ENCODE results near the gene KLK5.
"Not testable (repeated sequence)": the region's sequence is repeated elsewhere in the genome, so short reads cannot be mapped to it uniquely, and the experiment has no call there.

Gene KLK5

GRCh38 chr19:50921426-50922316, 31.2 kb downstream of the KLK5 start:
- DNase-seq = no peak

GRCh38 chr19:50916069-50916468, 36.8 kb downstream of the KLK5 start:
- no peak for DNase-seq

GRCh38 chr19:50912727-50913716, 39.8 kb downstream of the KLK5 start:
- no peak for DNase-seq

DNA sequence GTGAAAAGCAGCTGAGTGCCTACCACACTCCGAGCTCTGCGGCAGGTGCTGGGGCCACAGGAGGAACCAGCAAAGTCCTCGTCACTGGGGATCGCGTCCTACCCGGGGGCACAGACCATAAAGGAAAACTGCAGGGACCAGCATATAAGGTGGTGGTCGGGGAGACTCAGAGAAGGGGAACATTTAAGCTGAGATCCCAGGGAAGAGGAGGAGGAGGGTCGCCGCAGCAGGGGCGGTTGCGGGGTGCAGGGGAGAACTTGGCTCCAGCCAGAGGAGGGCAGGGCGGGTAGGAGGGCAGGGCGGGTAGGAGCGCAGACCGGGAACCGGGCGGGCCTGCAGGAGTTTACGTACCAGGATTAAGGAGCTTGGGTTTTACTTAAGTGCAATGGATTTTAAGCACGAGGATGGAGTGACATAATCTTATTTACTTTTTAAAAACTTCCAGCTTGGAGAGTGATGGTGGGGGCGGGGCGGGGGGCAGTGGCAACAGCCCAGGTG, 40.7 kb downstream of the KLK5 start:
- no peak for DNase-seq

GRCh38 chr19:50911206-50912101, 41.4 kb downstream of the KLK5 start, which contains the start of gene KLK4:
KLK4 (minus strand) TSS chr19:50911395; CDS start chr19:50910738, 657 bp downstream.
- DNase-seq = no peak

DNA sequence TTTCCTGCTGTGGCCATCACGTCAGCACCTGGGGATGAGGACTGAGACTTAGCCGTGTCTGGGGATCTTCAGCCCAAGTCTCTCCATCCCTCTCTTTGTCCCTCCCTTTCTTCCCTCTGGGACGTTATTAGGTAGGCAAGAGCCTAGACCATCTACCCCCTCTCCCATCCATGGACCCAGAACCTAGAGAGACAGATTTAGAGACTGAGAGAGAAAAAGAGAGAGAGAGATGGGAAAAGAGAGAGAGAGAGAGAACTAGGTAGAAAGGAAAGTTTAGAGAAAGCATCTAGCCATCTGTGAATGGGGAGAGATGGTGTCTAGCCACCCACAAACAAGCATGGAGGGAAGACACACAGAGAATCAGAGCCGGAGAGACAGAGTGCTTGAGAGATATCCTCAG, 42.1 kb downstream of the KLK5 start:
- no peak for DNase-seq

DNA sequence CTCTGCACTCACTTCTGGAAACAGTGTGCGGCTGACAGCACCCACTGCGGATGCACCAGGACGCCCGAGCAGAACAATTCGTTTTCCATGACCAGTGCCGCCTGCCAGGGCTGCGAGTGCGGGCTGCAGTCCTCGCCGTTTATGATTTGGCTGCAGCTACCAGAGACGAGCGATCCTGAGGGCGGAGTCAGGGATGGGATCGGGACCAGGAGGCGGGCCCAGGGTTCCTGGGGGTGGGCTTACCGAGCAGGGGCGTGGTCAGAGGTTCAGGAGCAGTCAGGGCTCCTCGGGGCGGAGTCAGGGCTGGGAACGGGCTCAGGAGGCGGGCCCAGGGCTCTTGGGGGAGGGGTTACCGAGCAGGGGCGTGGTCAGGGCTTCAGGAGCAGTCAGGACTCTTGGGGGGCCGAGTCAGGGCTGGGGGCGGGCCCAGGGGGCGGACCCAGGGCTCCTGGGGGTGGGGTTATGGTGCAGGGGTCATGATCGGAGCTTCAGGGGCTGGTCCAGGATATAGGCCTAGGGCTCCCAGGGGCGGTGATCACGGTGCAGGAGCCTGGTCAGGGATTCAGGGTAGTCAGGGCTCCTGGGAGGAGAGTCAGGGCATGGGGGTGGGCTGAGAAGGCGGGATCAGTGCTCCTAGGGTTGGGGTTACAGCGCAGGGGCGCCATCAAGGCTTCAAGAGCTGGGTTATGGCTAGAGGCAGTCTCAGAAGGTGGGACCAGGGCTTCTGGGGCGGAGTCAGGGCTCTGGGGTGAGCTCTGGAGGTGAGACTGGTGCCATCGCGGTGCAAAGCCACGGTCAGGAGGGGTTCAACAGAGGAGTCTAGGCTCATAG, 43.4 kb downstream of the KLK5 start:
- DNase-seq = peak; percentile 67

GRCh38 chr19:50908336-50908735, 44.5 kb downstream of the KLK5 start:
- no peak for DNase-seq

GRCh38 chr19:50906217-50906616, 46.6 kb downstream of the KLK5 start:
- DNase-seq = peak; percentile 64

DNA sequence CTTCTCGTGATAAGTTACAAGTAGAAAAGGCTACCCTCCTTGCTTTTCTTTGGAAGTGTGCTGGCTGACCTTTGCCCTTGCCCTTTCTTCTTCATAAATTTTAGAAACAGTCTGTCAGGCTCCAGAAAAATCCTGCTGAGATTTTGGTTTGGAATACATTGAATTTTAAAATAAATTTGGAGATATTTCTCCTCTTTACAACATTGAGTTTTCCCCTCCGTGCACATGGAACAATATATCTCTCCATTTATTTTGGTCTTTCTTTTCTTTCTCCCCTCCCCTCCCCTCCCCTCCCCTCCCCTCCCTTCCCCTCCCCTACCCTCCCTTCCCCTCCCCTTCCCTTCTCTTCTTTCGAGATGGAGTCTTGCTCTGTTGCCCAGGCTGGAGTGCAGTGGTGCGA, 50.2 kb downstream of the KLK5 start:
- DNase-seq = no peak

DNA sequence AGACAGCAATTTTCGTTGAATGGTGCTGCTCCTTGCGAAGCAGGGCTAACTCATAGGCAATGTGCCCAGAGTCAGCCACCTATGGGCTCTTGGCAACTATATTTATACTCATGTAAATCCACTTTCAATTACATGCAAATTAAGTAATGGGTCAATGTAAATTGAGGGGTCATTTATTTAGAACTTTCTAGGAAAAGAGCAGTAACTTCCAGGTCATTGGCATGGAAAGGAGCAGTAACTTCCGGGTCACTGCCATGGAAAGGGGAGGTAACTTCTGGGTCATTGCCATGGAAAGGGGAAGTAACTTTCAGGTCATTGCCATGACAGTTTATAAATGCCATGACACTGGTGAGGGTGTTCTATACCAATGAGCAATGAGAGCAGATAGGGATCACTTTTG, 53.3 kb downstream of the KLK5 start:
- DNase-seq = peak; percentile 15

- DNase-seq = no peak
Observed at GRCh38 chr19:50898018-50898417, 54.8 kb downstream of the KLK5 start.

DNA sequence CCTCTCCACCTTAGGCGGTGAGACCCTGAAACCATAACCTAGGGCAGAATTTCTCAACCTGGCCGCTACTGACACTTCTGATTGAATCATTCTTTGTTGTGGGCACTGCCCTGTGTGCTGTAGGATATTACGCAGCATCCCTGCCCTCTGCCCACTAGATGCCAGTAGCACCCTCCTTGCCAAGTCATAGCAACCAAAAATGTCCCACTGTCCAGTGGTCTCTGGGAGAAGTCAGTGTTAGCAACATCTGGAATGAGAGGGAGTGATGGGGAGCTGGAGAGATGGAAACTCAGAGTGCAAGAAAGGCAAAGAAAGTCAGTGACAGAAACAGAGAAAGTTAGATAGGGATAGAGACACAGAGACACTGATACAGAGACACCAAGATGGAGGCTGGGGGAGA, 55.2 kb downstream of the KLK5 start:
- no peak for DNase-seq

- no peak for DNase-seq
Observed at GRCh38 chr19:50897191-50897607, 55.6 kb downstream of the KLK5 start.

- DNase-seq = peak; percentile 61
Observed at GRCh38 chr19:50896591-50897190, 56.1 kb downstream of the KLK5 start.

- not testable (repeated sequence) for DNase-seq
Observed at GRCh38 chr19:50896089-50896590, 56.7 kb downstream of the KLK5 start.

DNA sequence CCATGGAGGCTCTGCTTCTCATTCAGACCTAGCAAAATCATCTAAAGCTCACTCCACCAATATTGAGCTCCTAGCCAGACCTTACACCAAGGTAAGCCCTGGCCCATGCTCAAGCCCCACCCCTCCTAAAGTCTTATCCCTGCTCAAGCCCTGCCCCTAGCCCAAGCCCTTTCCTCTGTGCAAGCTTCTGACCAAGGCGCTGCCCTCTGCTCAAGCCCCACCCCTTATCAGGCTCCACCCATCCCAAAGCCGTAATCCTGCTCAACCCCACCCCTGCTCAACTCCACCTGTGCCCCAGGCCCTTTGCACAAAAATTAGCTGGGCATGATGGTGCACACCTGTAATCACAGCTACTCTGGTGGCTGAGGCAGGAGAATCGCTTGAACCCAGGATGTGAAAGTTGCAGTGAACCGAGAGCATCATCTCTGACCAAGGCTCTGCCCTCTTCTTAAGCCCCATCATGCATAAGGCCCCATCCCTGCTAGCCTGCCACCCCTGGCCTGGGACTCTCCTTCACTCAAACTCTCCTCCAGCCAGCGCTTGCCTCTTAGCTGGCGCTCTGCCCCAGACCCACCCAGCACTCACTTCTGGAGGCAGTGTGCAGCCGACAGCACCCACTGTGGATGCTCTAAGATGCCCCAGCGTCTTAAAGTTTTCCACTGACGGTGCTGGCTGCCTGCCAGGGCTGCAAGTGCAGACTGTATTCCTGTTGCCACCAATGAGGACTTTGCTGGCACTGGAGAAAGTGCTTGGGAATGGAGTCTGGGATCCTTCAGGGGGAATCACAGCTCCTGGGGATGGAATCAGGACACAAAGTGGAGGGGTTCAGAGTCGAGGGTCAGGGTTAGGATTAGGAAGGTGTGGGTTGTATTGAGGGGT, 58.1 kb downstream of the KLK5 start:
- no peak for DNase-seq
